22Rv1 (cell line): ENCODE results near the gene SCMH1.

Source experiments
- ZFX ChIP-seq: fragments of 450-650 bp; IDR thresholded peaks from 2 replicates; pipeline ENCODE4 v1.6.1; 2017; ENCODE audit warnings: antibody characterized with exemption, borderline replicate concordance
- TF ChIP-seq, protein P1 (sequence below): fragments of 450-650 bp; IDR thresholded peaks from 2 replicates; pipeline ENCODE4 v1.5.1; 2017; ENCODE audit warnings: mild to moderate bottlenecking

DNA sequence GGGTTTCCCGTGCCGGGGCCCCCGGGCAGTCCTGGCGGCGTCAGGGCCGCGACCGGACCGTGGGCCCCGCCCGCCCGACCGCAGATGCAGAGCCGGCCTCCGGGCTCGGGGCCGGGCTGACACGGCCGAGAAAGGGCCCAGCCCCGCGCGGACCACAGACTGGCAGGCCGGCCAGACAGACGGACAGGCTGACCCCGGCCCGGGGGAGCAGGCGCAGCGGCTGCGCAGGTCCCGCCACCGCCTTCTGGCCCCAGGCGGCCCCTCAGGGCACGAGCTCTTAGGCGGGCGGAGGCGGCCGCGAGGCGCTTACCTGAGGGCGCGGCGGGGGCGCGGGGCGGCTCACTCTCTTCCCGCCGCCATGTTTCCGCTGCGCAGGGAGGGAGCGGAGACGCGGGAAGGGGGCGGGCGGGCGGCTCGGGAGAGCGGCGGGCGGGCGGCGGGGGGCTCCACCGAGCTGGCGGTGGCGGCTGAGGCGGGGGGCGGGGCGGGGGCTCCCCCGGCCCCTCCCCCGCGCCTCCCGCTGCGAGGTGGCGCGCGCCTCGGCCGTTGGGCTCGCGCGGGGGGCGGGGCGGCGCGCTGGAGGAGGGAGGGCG lies at the start of gene SCMH1:
- TF ChIP-seq, protein P1, sequence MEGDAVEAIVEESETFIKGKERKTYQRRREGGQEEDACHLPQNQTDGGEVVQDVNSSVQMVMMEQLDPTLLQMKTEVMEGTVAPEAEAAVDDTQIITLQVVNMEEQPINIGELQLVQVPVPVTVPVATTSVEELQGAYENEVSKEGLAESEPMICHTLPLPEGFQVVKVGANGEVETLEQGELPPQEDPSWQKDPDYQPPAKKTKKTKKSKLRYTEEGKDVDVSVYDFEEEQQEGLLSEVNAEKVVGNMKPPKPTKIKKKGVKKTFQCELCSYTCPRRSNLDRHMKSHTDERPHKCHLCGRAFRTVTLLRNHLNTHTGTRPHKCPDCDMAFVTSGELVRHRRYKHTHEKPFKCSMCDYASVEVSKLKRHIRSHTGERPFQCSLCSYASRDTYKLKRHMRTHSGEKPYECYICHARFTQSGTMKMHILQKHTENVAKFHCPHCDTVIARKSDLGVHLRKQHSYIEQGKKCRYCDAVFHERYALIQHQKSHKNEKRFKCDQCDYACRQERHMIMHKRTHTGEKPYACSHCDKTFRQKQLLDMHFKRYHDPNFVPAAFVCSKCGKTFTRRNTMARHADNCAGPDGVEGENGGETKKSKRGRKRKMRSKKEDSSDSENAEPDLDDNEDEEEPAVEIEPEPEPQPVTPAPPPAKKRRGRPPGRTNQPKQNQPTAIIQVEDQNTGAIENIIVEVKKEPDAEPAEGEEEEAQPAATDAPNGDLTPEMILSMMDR: no peak
- TF ChIP-seq ZFX: no peak
